DND-41 (cell line): ENCODE results near the gene S100Z.

Experiments used
- ATAC-seq: fragments of 200-7000 bp; cut with Tn5 transposase; 3 replicates; pipeline ENCODE4 v1.9.1; 2021; ENCODE audit warnings: low read depth; ENCODE audit not compliant: insufficient read depth
- DNase-seq: peaks from one replicate; pipeline ENCODE4 v3.0.0-alpha.2; 2020
- H2AFZ ChIP-seq: 2 replicates; pipeline ENCODE4 v1.6.0; 2012; ENCODE audit warnings: low read depth, low read length
- H3K27ac ChIP-seq: 2 replicates; pipeline ENCODE4 v1.5.1; 2012; ENCODE audit warnings: low read length, inconsistent platforms
- H3K27me3 ChIP-seq: fragments of 200-600 bp; sonication (generic); 2 replicates; pipeline ENCODE4 v1.6.0; 2012; ENCODE audit warnings: low read length, mild to moderate bottlenecking, inconsistent platforms; ENCODE audit not compliant: insufficient read depth, poor library complexity
- H3K36me3 ChIP-seq: 2 replicates; pipeline ENCODE4 v1.5.1; 2012; ENCODE audit warnings: low read length, inconsistent platforms; ENCODE audit not compliant: insufficient read depth
- H3K4me1 ChIP-seq: 2 replicates; pipeline ENCODE4 v1.5.1; 2012; ENCODE audit warnings: mild to moderate bottlenecking, low read length; ENCODE audit not compliant: insufficient read depth
- H3K4me2 ChIP-seq: 2 replicates; pipeline ENCODE4 v1.6.0; 2012; ENCODE audit warnings: mild to moderate bottlenecking, moderate library complexity, low read length, inconsistent platforms; ENCODE audit not compliant: insufficient read depth
- H3K4me3 ChIP-seq, 2 experiments: fragments of 200-600 bp in 1 of 2; shearing (Covaris generic) in 1 of 2; 2 replicates each; pipeline ENCODE4 v1.5.1; 2012 to 2016; ENCODE audit warnings: inconsistent platforms in 2 of 2, low read length in 2 of 2, mild to moderate bottlenecking in 2 of 2, low read depth in 1 of 2, moderate library complexity in 1 of 2
- H3K79me2 ChIP-seq: 2 replicates; pipeline ENCODE4 v1.6.0; 2012; ENCODE audit warnings: low read length, inconsistent platforms; ENCODE audit not compliant: insufficient read depth
- H3K9ac ChIP-seq: 2 replicates; pipeline ENCODE4 v1.6.0; 2012; ENCODE audit warnings: low read depth, mild to moderate bottlenecking, inconsistent platforms, low read length, moderate library complexity
- H3K9me3 ChIP-seq: 2 replicates; pipeline ENCODE4 v1.5.1; 2012; ENCODE audit warnings: low read length, moderate library complexity, mild to moderate bottlenecking, inconsistent platforms; ENCODE audit not compliant: insufficient read depth, severe bottlenecking
- H4K20me1 ChIP-seq: 2 replicates; pipeline ENCODE4 v1.6.0; 2012; ENCODE audit warnings: low read length; ENCODE audit not compliant: insufficient read depth
- CTCF ChIP-seq: IDR thresholded peaks from 2 replicates; pipeline ENCODE4 v1.5.1; 2012; ENCODE audit warnings: borderline replicate concordance, low read length, moderate library complexity, mild to moderate bottlenecking; ENCODE audit not compliant: poor library complexity, severe bottlenecking; ENCODE audit errors: extremely low read depth
- EZH2 ChIP-seq: IDR thresholded peaks from 3 replicates; pipeline ENCODE4 v1.6.1; 2012; ENCODE audit warnings: borderline replicate concordance, low read depth, mild to moderate bottlenecking, moderate library complexity, low read length, inconsistent platforms; ENCODE audit not compliant: severe bottlenecking

The S100Z gene

GRCh38 chr5:76807296-76807695 lies 42.5 kb upstream of the S100Z start:
- no peak for DNase-seq
- Histone ChIP-seq H3K27me3 (no peaks in the 10 kb centered on the region), H3K9me3 (peaks cover 4% of the 10 kb centered on the region), H3K9ac (no peak overlapping the region), H3K27ac (no peak overlapping the region), H2AFZ (no peak overlapping the region), H4K20me1 (no peaks in the 10 kb centered on the region), H3K79me2 (no peaks in the 10 kb centered on the region), H3K4me2 (no peak overlapping the region), H3K36me3 (no peaks in the 10 kb centered on the region), H3K4me1 (no peaks in the 10 kb centered on the region), H3K4me3 (no peak overlapping the region)
- no peak for ATAC-seq
- TF ChIP-seq EZH2 = no peak
- TF ChIP-seq CTCF = no peak

GRCh38 chr5:76808141-76808691 lies 41.6 kb upstream of the S100Z start:
- Histone ChIP-seq H3K27ac (no peak overlapping the region), H3K9ac (no peak overlapping the region)

GRCh38 chr5:76809141-76809540 lies 40.7 kb upstream of the S100Z start:
- Histone ChIP-seq H3K36me3 (no peaks in the 10 kb centered on the region), H3K9ac (no peak overlapping the region), H3K4me3 (no peak overlapping the region), H4K20me1 (no peaks in the 10 kb centered on the region), H2AFZ (no peak overlapping the region), H3K4me1 (no peaks in the 10 kb centered on the region), H3K27ac (no peak overlapping the region), H3K27me3 (no peaks in the 10 kb centered on the region), H3K4me2 (no peak overlapping the region), H3K79me2 (no peaks in the 10 kb centered on the region), H3K9me3 (peaks cover 4% of the 10 kb centered on the region)
- DNase-seq (no peak), ATAC-seq (no peak)
- TF ChIP-seq EZH2 (no peak), CTCF (no peak)

More at GRCh38 chr5:76808141-76808691, 41.6 kb upstream of the S100Z start:
- Histone ChIP-seq H3K4me1 (no peaks in the 10 kb centered on the region), H3K79me2 (no peaks in the 10 kb centered on the region), H4K20me1 (no peaks in the 10 kb centered on the region), H3K36me3 (no peaks in the 10 kb centered on the region), H3K9me3 (peaks cover 4% of the 10 kb centered on the region), H2AFZ (no peak overlapping the region), H3K27me3 (no peaks in the 10 kb centered on the region), H3K4me2 (no peak overlapping the region), H3K4me3 (no peak overlapping the region)
- no peak for ATAC-seq
- no peak for DNase-seq
- TF ChIP-seq CTCF = no peak
- TF ChIP-seq EZH2 = no peak
